CD4-positive, CD25-positive, alpha-beta regulatory T cell (primary cell): ENCODE results near the gene FOXP1. TPM values are rescaled to one million over a fixed set of nuclear protein-coding genes. Genes with fewer than 3 reads are reported as not detected.

Experiments
- ATAC-seq, 2 donors: fragments of 150-1000 bp; cut with Tn5 transposase; one replicate each; pipeline ENCODE4 v1.10.0; 2021; ENCODE audit warnings: low read depth in 2 of 2, moderate number of reproducible peaks in 2 of 2, moderate library complexity in 1 of 2
- DNase-seq, 3 donors: peaks; one replicate each; pipeline versions ENCODE4 v3.0.0 to v3.0.0-alpha.2; 2012 to 2022; ENCODE audit warnings: mixed read lengths in 1 of 3
- H3K27ac ChIP-seq: one replicate; pipeline ENCODE4 v1.7.0; 2013; ENCODE audit warnings: mild to moderate bottlenecking, low read length; ENCODE audit not compliant: insufficient read depth, poor library complexity, severe bottlenecking
- H3K27me3 ChIP-seq: one replicate; pipeline ENCODE4 v1.7.0; 2013; ENCODE audit warnings: low read length; ENCODE audit not compliant: control insufficient read depth, insufficient read depth
- H3K36me3 ChIP-seq: one replicate; pipeline ENCODE4 v1.7.0; 2013; ENCODE audit warnings: mild to moderate bottlenecking, low read length, moderate library complexity; ENCODE audit not compliant: control insufficient read depth, insufficient read depth
- H3K4me1 ChIP-seq: 2 replicates; pipeline ENCODE4 v1.7.0; 2013; ENCODE audit warnings: mild to moderate bottlenecking, low read length; ENCODE audit not compliant: insufficient read depth, control insufficient read depth, poor library complexity, severe bottlenecking
- H3K4me3 ChIP-seq: one replicate; pipeline ENCODE4 v1.7.0; 2013; ENCODE audit warnings: low read depth, mild to moderate bottlenecking, low read length, moderate library complexity
- H3K9me3 ChIP-seq, 2 experiments: 1 replicate in 1 of 2; 2 replicates in 1 of 2; pipeline ENCODE4 v1.7.0; 2013; ENCODE audit warnings: low read length in 2 of 2, mild to moderate bottlenecking in 1 of 2, moderate library complexity in 1 of 2; ENCODE audit not compliant: control insufficient read depth in 2 of 2
- H3K27ac Mint-ChIP-seq, 3 donors: one replicate each; pipeline ENCODE4 v1.8.0; 2020 to 2022; ENCODE audit warnings: mild to moderate bottlenecking in 3 of 3, mixed read lengths in 3 of 3, moderate library complexity in 2 of 3
- H3K27me3 Mint-ChIP-seq: one replicate; pipeline ENCODE4 v1.8.0; 2022; ENCODE audit warnings: mild to moderate bottlenecking, mixed read lengths
- H3K36me3 Mint-ChIP-seq: one replicate; pipeline ENCODE4 v1.8.0; 2020; ENCODE audit warnings: mixed read lengths
- H3K4me1 Mint-ChIP-seq, 4 donors: one replicate each; pipeline ENCODE4 v1.8.0; 2020 to 2022; ENCODE audit warnings: mixed read lengths in 4 of 4, mild to moderate bottlenecking in 1 of 4
- H3K4me3 Mint-ChIP-seq, 4 donors: one replicate each; pipeline ENCODE4 v1.8.0; 2020 to 2022; ENCODE audit warnings: mild to moderate bottlenecking in 4 of 4, mixed read lengths in 4 of 4, moderate library complexity in 3 of 4
- H3K9me3 Mint-ChIP-seq, 7 donors: one replicate each; pipeline ENCODE4 v1.8.0; 2020 to 2022; ENCODE audit warnings: mixed read lengths in 7 of 7, mild to moderate bottlenecking in 3 of 7, moderate library complexity in 2 of 7
- polyA plus RNA-seq, 4 donors: library from polyadenylated mRNA; unstranded; fragments of 300-500 nt; fragmentation: Illumina TruSeq; gene quantifications; one replicate each; pipeline ENCODE4 v1.2.3, GENCODE V29; 2021
- total RNA-seq: library from RNA; stranded (reverse); gene quantifications from one replicate; pipeline ENCODE4 v1.2.3, GENCODE V29; 2022

FOXP1 gene
- total and polyA plus RNA-seq, 5 donors from 2014 or later: 301 to 599 (median 346) TPM

GRCh38 chr3:71168121-71168721 is 415.3 kb downstream of the FOXP1 start:
- peak overlapping the region; percentile 34 to 71 (median 46) for H3K27ac Mint-ChIP-seq
- H3K9me3 ChIP-seq: no peaks in the 10 kb centered on the region

GRCh38 chr3:71166339-71167240 is 416.9 kb downstream of the FOXP1 start:
- ATAC-seq: no peak
- Mint-ChIP-seq H3K36me3 (peaks cover 71% of the 10 kb centered on the region), H3K27me3 (no peaks in the 10 kb centered on the region), H3K4me3 (peak overlapping the region in 1 of 4 donors; percentile 16), H3K4me1 (peaks cover 28 to 69% (median 37%) of the 10 kb centered on the region in 4 donors), H3K27ac (peak overlapping the region; percentile 1 to 68 (median 6)), H3K9me3 (peaks cover 0 to 4% (median 0%) of the 10 kb centered on the region in 7 donors)
- no peaks in the 10 kb centered on the region for H3K9me3 ChIP-seq
- no peak overlapping the region for H3K4me3 ChIP-seq
- no peaks in the 10 kb centered on the region for H3K4me1 ChIP-seq
- peaks cover 29% of the 10 kb centered on the region for H3K36me3 ChIP-seq
- DNase-seq: no peak
- no peaks in the 10 kb centered on the region for H3K27me3 ChIP-seq
- H3K27ac ChIP-seq: no peak overlapping the region

More at GRCh38 chr3:71168121-71168721, 415.3 kb downstream of the FOXP1 start:
- ATAC-seq (no peak), DNase-seq (no peak)
- H3K27ac ChIP-seq: no peak overlapping the region
- Mint-ChIP-seq H3K4me3 (no peak overlapping the region), H3K36me3 (peaks cover 69% of the 10 kb centered on the region), H3K9me3 (peaks cover 0 to 4% (median 0%) of the 10 kb centered on the region in 7 donors), H3K4me1 (peaks cover 15 to 53% (median 31%) of the 10 kb centered on the region in 4 donors), H3K27me3 (no peaks in the 10 kb centered on the region)
- peaks cover 32% of the 10 kb centered on the region for H3K36me3 ChIP-seq
- H3K4me3 ChIP-seq: no peak overlapping the region
- H3K27me3 ChIP-seq: no peaks in the 10 kb centered on the region
- no peaks in the 10 kb centered on the region for H3K4me1 ChIP-seq

- Histone ChIP-seq H3K36me3 (peaks cover 25% of the 10 kb centered on the region), H3K27me3 (no peaks in the 10 kb centered on the region), H3K27ac (no peak overlapping the region), H3K4me1 (no peaks in the 10 kb centered on the region), H3K4me3 (no peak overlapping the region), H3K9me3 (no peaks in the 10 kb centered on the region)
- H3K36me3 Mint-ChIP-seq: peaks cover 65% of the 10 kb centered on the region
- ATAC-seq (no peak), DNase-seq (no peak)
- no peaks in the 10 kb centered on the region for H3K27me3 Mint-ChIP-seq
- H3K27ac Mint-ChIP-seq: no peak overlapping the region
- H3K4me3 Mint-ChIP-seq: peak overlapping the region in 1 of 4 donors; percentile 51
- peaks cover 0 to 6% (median 2%) of the 10 kb centered on the region in 7 donors for H3K9me3 Mint-ChIP-seq
- H3K4me1 Mint-ChIP-seq: peaks cover 32 to 75% (median 45%) of the 10 kb centered on the region in 4 donors
Measured at GRCh38 chr3:71164881-71165280, 418.6 kb downstream of the FOXP1 start.

- Histone ChIP-seq H3K4me3 (no peak overlapping the region), H3K9me3 (no peaks in the 10 kb centered on the region), H3K27ac (no peak overlapping the region), H3K36me3 (peaks cover 29% of the 10 kb centered on the region), H3K27me3 (no peaks in the 10 kb centered on the region), H3K4me1 (no peaks in the 10 kb centered on the region)
- Mint-ChIP-seq H3K4me1 (peaks cover 38 to 72% (median 45%) of the 10 kb centered on the region in 4 donors), H3K4me3 (peak overlapping the region in 1 of 4 donors; percentile 66), H3K27me3 (no peaks in the 10 kb centered on the region), H3K36me3 (peaks cover 52% of the 10 kb centered on the region), H3K27ac (peak overlapping the region; percentile 12 to 67 (median 24)), H3K9me3 (peaks cover 0 to 6% (median 2%) of the 10 kb centered on the region in 7 donors)
- DNase-seq: no peak
- no peak for ATAC-seq
Measured at GRCh38 chr3:71163198-71163918, 420.2 kb downstream of the FOXP1 start.

- H3K27me3 Mint-ChIP-seq: no peaks in the 10 kb centered on the region
- DNase-seq (no peak), ATAC-seq (no peak)
- Histone ChIP-seq H3K4me1 (no peaks in the 10 kb centered on the region), H3K4me3 (no peak overlapping the region), H3K36me3 (peaks cover 24% of the 10 kb centered on the region), H3K27me3 (no peaks in the 10 kb centered on the region), H3K9me3 (no peaks in the 10 kb centered on the region), H3K27ac (no peak overlapping the region)
- H3K4me3 Mint-ChIP-seq: peak overlapping the region in 1 of 4 donors; percentile 55
- peaks cover 46% of the 10 kb centered on the region for H3K36me3 Mint-ChIP-seq
- H3K4me1 Mint-ChIP-seq: peaks cover 38 to 80% (median 53%) of the 10 kb centered on the region in 4 donors
- H3K9me3 Mint-ChIP-seq: peaks cover 0 to 6% (median 2%) of the 10 kb centered on the region in 7 donors
- peak overlapping the region in 2 of 3 donors; percentile 53 to 93 for H3K27ac Mint-ChIP-seq
Measured at GRCh38 chr3:71162221-71162620, 421.3 kb downstream of the FOXP1 start.

DNA sequence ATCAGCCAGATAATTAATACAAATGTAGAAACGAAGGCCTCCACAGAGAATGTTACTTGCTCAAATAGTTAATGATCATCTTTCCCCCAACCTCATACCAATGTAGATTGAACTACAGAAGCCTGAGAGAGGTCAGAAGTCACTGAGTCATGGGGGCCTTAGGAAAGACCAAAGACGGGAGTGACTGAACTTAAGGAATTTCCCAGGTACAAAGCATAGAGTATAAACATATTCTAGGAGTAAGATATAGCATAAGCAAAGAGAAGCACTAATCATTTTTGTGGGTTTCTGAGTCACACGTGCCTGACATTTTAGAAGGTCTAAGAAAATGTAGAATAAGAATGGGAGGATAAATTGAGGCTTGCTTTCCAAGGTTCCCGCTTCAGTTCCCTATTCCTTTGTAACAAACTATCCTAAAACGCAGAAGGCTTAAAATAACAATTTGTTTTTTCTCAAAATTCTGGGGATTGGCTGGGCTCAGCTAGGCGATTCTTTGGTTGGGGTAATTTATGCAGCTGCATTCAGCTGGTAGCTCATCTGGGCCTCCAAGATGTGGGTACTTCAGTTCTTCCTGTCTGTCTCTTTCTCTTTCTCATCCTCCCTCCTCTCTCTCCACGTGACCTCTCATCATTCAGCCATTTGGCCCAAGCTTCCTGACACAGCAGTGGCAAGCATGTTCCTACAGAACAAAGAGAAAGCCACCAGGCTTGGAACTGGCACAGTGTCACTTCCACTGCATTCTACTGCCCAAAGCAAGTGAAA is 422.6 kb downstream of the FOXP1 start:
- DNase-seq (peak in 1 of 3 donors; percentile 42), ATAC-seq (peak in 1 of 2 donors; percentile 28)
- peaks cover 30 to 83% (median 64%) of the 10 kb centered on the region in 4 donors for H3K4me1 Mint-ChIP-seq
- H3K9me3 Mint-ChIP-seq: peaks cover 0 to 6% (median 2%) of the 10 kb centered on the region in 7 donors
- no peaks in the 10 kb centered on the region for H3K27me3 ChIP-seq
- peak overlapping the region in 2 of 3 donors; percentile 32 to 53 for H3K27ac Mint-ChIP-seq
- peaks cover 45% of the 10 kb centered on the region for H3K36me3 Mint-ChIP-seq
- H3K27ac ChIP-seq: no peak overlapping the region
- peak overlapping the region in 2 of 4 donors; percentile 11 to 36 for H3K4me3 Mint-ChIP-seq
- H3K4me3 ChIP-seq: no peak overlapping the region
- peaks cover 15% of the 10 kb centered on the region for H3K36me3 ChIP-seq
- no peaks in the 10 kb centered on the region for H3K27me3 Mint-ChIP-seq
- H3K9me3 ChIP-seq: no peaks in the 10 kb centered on the region
- no peaks in the 10 kb centered on the region for H3K4me1 ChIP-seq
